Measurements from ENCODE around the gene SLC26A4. TPM values are rescaled to one million over a fixed set of nuclear protein-coding genes. Genes with fewer than 3 reads are reported as not detected.

SLC26A4 gene
- total and polyA plus RNA-seq, 2 donors (not counting 1 experiment from before 2014, with no cell fraction given) = 0.05 to 0.13 TPM

DNA sequence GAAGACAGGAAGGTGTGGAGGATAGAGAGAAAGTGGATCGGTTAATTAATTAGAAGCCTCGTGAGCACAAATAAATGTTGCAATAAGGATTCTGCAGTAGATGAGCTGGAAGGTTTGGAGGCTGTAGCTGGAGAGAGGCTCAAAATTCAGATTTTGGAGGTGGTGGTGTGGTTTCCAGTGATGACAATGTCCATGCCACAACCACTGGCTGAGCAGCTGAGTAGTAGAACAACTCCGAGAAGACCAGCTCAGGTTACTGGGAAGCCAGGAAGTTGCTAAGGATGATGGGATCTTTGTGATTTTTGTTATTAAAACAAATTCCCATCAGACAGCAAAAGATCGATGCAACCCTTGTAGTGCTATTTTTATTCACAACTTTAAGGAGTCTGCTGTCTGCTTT lies 7.7 kb downstream of the SLC26A4 start:
- no peak overlapping the region for H3K4me2 ChIP-seq (replicated peaks; ENCODE audit: low read depth, low read length, poor library complexity, severe bottlenecking)

DNA sequence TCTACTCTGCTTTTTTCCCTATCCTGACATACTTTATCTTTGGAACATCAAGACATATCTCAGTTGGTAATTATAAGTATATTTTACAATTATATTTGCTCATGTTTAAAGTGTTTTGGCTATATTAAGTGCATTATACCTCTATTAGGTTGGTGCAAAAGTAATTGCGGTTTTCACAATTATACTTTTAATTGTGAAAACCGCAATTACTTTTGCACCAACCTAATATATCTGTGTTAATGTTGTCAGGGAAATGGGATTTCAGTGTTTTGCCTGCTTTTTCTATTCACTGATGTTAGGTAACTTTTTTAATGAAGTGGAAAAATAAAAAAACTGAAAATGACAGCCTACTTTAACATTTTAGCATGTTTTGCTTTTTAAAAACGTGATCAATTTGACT lies 11.6 kb downstream of the SLC26A4 start:
- no peaks in the 10 kb centered on the region for H3K36me3 ChIP-seq (replicated peaks in 1 of 2; ENCODE audit: control extremely low read depth in 1 of 2, control insufficient read depth in 1 of 2, extremely low read depth in 1 of 2, insufficient read depth in 2 of 2, low read length in 1 of 2)
- no peak overlapping the region for H3K9ac ChIP-seq (ENCODE audit: low read length)
- peaks cover 8% of the 10 kb centered on the region for H3K27me3 Mint-ChIP-seq
- no peak overlapping the region for H3K27ac Mint-ChIP-seq
- no peak overlapping the region for H2AFZ ChIP-seq (ENCODE audit: insufficient read depth, low read depth, low read length, poor library complexity, severe bottlenecking)
- POLR2A ChIA-PET = no interaction called here
- H3K4me3 Mint-ChIP-seq = no peak overlapping the region
- no peak overlapping the region for H3K27ac ChIP-seq (ENCODE audit: low read length in 2 of 2)
- ATAC-seq (ENCODE audit: low read depth) = no peak
- no peak for DNase-seq
- H4K20me1 ChIP-seq (ENCODE audit: control insufficient read depth, insufficient read depth, low read length, poor library complexity, severe bottlenecking) = no peaks in the 10 kb centered on the region
- H3K4me2 ChIP-seq (replicated peaks; ENCODE audit: low read depth, low read length, poor library complexity, severe bottlenecking) = no peak overlapping the region
- H3K9me3 Mint-ChIP-seq (ENCODE audit: insufficient read depth) = peaks cover 2% of the 10 kb centered on the region
- H3K79me2 ChIP-seq (ENCODE audit: control insufficient read depth, insufficient read depth, low read length) = no peaks in the 10 kb centered on the region
- H3K4me1 ChIP-seq (ENCODE audit: control insufficient read depth in 2 of 2, insufficient read depth in 2 of 2, low read length in 2 of 2) = peaks cover 0 to 2% of the 10 kb centered on the region in 2 donors
- peaks cover 0 to 7% (median 2%) of the 10 kb centered on the region in 4 experiments for H3K27me3 ChIP-seq (replicated peaks in 1 of 4; ENCODE audit: control extremely low read depth in 1 of 4, control insufficient read depth in 3 of 4, insufficient read depth in 4 of 4, low read length in 3 of 4)
- WGBS (ENCODE audit: insufficient coverage) = no CpG with 5 or more reads among the region's 3 CpGs
- intact Hi-C loops (cut with micrococcal nuclease) = no loop called here
- no peak overlapping the region for H3K4me3 ChIP-seq (ENCODE audit: control extremely low read depth in 1 of 5, extremely low read depth in 1 of 5, insufficient read depth in 1 of 5, low read depth in 2 of 5, low read length in 4 of 5)
- no peaks in the 10 kb centered on the region for H3K9me3 ChIP-seq (ENCODE audit: control extremely low read depth in 1 of 3, control insufficient read depth in 2 of 3, insufficient read depth in 1 of 3, low read length in 2 of 3)
- H3K4me1 Mint-ChIP-seq = peaks cover 15% of the 10 kb centered on the region
- CTCF ChIA-PET = no interaction called here
- TF ChIP-seq, protein P1, sequence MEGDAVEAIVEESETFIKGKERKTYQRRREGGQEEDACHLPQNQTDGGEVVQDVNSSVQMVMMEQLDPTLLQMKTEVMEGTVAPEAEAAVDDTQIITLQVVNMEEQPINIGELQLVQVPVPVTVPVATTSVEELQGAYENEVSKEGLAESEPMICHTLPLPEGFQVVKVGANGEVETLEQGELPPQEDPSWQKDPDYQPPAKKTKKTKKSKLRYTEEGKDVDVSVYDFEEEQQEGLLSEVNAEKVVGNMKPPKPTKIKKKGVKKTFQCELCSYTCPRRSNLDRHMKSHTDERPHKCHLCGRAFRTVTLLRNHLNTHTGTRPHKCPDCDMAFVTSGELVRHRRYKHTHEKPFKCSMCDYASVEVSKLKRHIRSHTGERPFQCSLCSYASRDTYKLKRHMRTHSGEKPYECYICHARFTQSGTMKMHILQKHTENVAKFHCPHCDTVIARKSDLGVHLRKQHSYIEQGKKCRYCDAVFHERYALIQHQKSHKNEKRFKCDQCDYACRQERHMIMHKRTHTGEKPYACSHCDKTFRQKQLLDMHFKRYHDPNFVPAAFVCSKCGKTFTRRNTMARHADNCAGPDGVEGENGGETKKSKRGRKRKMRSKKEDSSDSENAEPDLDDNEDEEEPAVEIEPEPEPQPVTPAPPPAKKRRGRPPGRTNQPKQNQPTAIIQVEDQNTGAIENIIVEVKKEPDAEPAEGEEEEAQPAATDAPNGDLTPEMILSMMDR (IDR thresholded peaks at IDR 0.05) = no peak
- TF ChIP-seq EZH2 (IDR thresholded peaks at IDR 0.05; ENCODE audit: borderline replicate concordance, insufficient read depth, low read depth, low read length, poor library complexity, severe bottlenecking) = no peak

More for the DNA sequence above, 7.7 kb downstream of the SLC26A4 start:
- H3K79me2 ChIP-seq (ENCODE audit: control insufficient read depth, insufficient read depth, low read length) = no peaks in the 10 kb centered on the region
- H4K20me1 ChIP-seq (ENCODE audit: control insufficient read depth, insufficient read depth, low read length, poor library complexity, severe bottlenecking) = no peaks in the 10 kb centered on the region
- TF ChIP-seq EZH2 (IDR thresholded peaks at IDR 0.05; ENCODE audit: borderline replicate concordance, insufficient read depth, low read depth, low read length, poor library complexity, severe bottlenecking) = no peak
- TF ChIP-seq, protein P1 (IDR thresholded peaks at IDR 0.05) = no peak
- peaks cover 0 to 8% (median 2%) of the 10 kb centered on the region in 4 experiments for H3K27me3 ChIP-seq (replicated peaks in 1 of 4; ENCODE audit: control extremely low read depth in 1 of 4, control insufficient read depth in 3 of 4, insufficient read depth in 4 of 4, low read length in 3 of 4)
- no peak overlapping the region for H3K27ac Mint-ChIP-seq
- H3K4me3 ChIP-seq (ENCODE audit: control extremely low read depth in 1 of 5, extremely low read depth in 1 of 5, insufficient read depth in 1 of 5, low read depth in 2 of 5, low read length in 4 of 5) = no peak overlapping the region
- no peak overlapping the region for H3K9ac ChIP-seq (ENCODE audit: low read length)
- POLR2A ChIA-PET = no interaction called here
- H3K4me1 Mint-ChIP-seq = peaks cover 7% of the 10 kb centered on the region
- no peak for DNase-seq
- H3K36me3 ChIP-seq (replicated peaks in 1 of 2; ENCODE audit: control extremely low read depth in 1 of 2, control insufficient read depth in 1 of 2, extremely low read depth in 1 of 2, insufficient read depth in 2 of 2, low read length in 1 of 2) = no peaks in the 10 kb centered on the region
- CTCF ChIA-PET = no interaction called here
- H3K27me3 Mint-ChIP-seq = peaks cover 17% of the 10 kb centered on the region
- 100% methylated on average over 2 of the region's 4 CpGs for WGBS (ENCODE audit: insufficient coverage)
- no peaks in the 10 kb centered on the region for H3K9me3 Mint-ChIP-seq (ENCODE audit: insufficient read depth)
- H3K4me1 ChIP-seq (ENCODE audit: control insufficient read depth in 2 of 2, insufficient read depth in 2 of 2, low read length in 2 of 2) = no peaks in the 10 kb centered on the region
- H3K9me3 ChIP-seq (ENCODE audit: control extremely low read depth in 1 of 3, control insufficient read depth in 2 of 3, insufficient read depth in 1 of 3, low read length in 2 of 3) = no peaks in the 10 kb centered on the region
- no peak overlapping the region for H3K4me3 Mint-ChIP-seq
- ATAC-seq (ENCODE audit: low read depth) = no peak
- intact Hi-C loops (cut with micrococcal nuclease) = no loop called here
- H3K27ac ChIP-seq (ENCODE audit: low read length in 2 of 2) = no peak overlapping the region
- H2AFZ ChIP-seq (ENCODE audit: insufficient read depth, low read depth, low read length, poor library complexity, severe bottlenecking) = no peak overlapping the region
